ENCODE results near the gene RCL1.

Gene RCL1

GRCh38 chr9:4811824-4812223 is 19.1 kb downstream of the RCL1 start:
- DNase-seq (ENCODE audit: low read depth in 2 of 2), result no peak

GRCh38 chr9:4812858-4813257 is 20.1 kb downstream of the RCL1 start:
- no peak for DNase-seq (ENCODE audit: low read depth in 2 of 2)

GRCh38 chr9:4814913-4815312 is 22.2 kb downstream of the RCL1 start:
- DNase-seq (ENCODE audit: low read depth in 2 of 2), result no peak

- no peak for DNase-seq (ENCODE audit: low read depth in 2 of 2)
Measured at GRCh38 chr9:4815381-4815956, 22.7 kb downstream of the RCL1 start.

GRCh38 chr9:4820168-4820567 is 27.4 kb downstream of the RCL1 start:
- DNase-seq (ENCODE audit: low read depth in 2 of 2), result no peak

- DNase-seq (ENCODE audit: low read depth in 2 of 2), result no peak
Measured at GRCh38 chr9:4821133-4821532, 28.4 kb downstream of the RCL1 start.

GRCh38 chr9:4822057-4822456 is 29.3 kb downstream of the RCL1 start:
- no peak for DNase-seq (ENCODE audit: low read depth in 2 of 2)

- no peak for DNase-seq (ENCODE audit: low read depth in 2 of 2)
Measured at GRCh38 chr9:4826417-4827166, 33.8 kb downstream of the RCL1 start.

- DNase-seq (ENCODE audit: low read depth in 2 of 2), result no peak
Measured at GRCh38 chr9:4827224-4827623, 34.5 kb downstream of the RCL1 start.

GRCh38 chr9:4828761-4829160 is 36.0 kb downstream of the RCL1 start:
- no peak for DNase-seq (ENCODE audit: low read depth in 2 of 2)

GRCh38 chr9:4829969-4830368 is 37.2 kb downstream of the RCL1 start:
- DNase-seq (ENCODE audit: low read depth in 2 of 2), result no peak

GRCh38 chr9:4830699-4831098 is 38.0 kb downstream of the RCL1 start:
- no peak for DNase-seq (ENCODE audit: low read depth in 2 of 2)

- DNase-seq (ENCODE audit: low read depth in 2 of 2), result no peak
Measured at GRCh38 chr9:4831119-4831518, 38.4 kb downstream of the RCL1 start.

GRCh38 chr9:4831944-4832343 is 39.2 kb downstream of the RCL1 start:
- no peak for DNase-seq (ENCODE audit: low read depth in 2 of 2)

GRCh38 chr9:4832786-4833579 is 40.2 kb downstream of the RCL1 start:
- no peak for DNase-seq (ENCODE audit: low read depth in 2 of 2)

GRCh38 chr9:4833781-4834560 is 41.2 kb downstream of the RCL1 start:
- DNase-seq (ENCODE audit: low read depth in 2 of 2), result no peak

GRCh38 chr9:4836676-4837075 is 43.9 kb downstream of the RCL1 start:
- no peak for DNase-seq (ENCODE audit: low read depth in 2 of 2)

- no peak for DNase-seq (ENCODE audit: low read depth in 2 of 2)
Measured at GRCh38 chr9:4837261-4838188, 44.8 kb downstream of the RCL1 start.

- DNase-seq (ENCODE audit: low read depth in 2 of 2), result no peak
Measured at GRCh38 chr9:4838189-4838546, 45.4 kb downstream of the RCL1 start.

GRCh38 chr9:4839470-4839912 is 46.7 kb downstream of the RCL1 start:
- no peak for DNase-seq (ENCODE audit: low read depth in 2 of 2)

GRCh38 chr9:4840018-4840417 is 47.3 kb downstream of the RCL1 start:
- no peak for DNase-seq (ENCODE audit: low read depth in 2 of 2)
